HepG2 (cell line): ENCODE measurements around the gene SLTM. TPM values are rescaled to one million over a fixed set of nuclear protein-coding genes. Genes with fewer than 3 reads are reported as not detected.

ENCODE experiments used
- ARNT2 ChIP-seq: sonication (generic); formaldehyde crosslinking; IDR thresholded peaks from 2 replicates; pipeline ENCODE4 v1.8.0; 2022; ENCODE audit warnings: mild to moderate bottlenecking, low read depth, missing genetic modification reagents, moderate library complexity
- ATAD3A ChIP-seq: sonication (generic); formaldehyde crosslinking; IDR thresholded peaks from 2 replicates; pipeline ENCODE4 v1.4.0; 2020; ENCODE audit warnings: missing genetic modification reagents
- BRD4 ChIP-seq: sonication (generic); formaldehyde crosslinking; IDR thresholded peaks from 2 replicates; pipeline ENCODE4 v1.4.0; 2020; ENCODE audit warnings: missing genetic modification reagents
- FOXO1 ChIP-seq: sonication (generic); formaldehyde crosslinking; IDR thresholded peaks from 2 replicates; pipeline ENCODE4 v1.4.0; 2020; ENCODE audit warnings: missing genetic modification reagents
- HOXA9 ChIP-seq: sonication (generic); formaldehyde crosslinking; IDR thresholded peaks from 2 replicates; pipeline ENCODE4 v1.8.1; 2022; ENCODE audit warnings: missing genetic modification reagents, mild to moderate bottlenecking, moderate library complexity, borderline replicate concordance
- KAT8 ChIP-seq: IDR thresholded peaks from 2 replicates; pipeline ENCODE4 v1.6.1; 2016; ENCODE audit warnings: missing genetic modification reagents, missing compliant biosample characterization
- KLF6 ChIP-seq: IDR thresholded peaks from 2 replicates; pipeline ENCODE4 v1.8.0; 2016; ENCODE audit warnings: missing biosample characterization, missing genetic modification reagents
- MBD4 ChIP-seq: IDR thresholded peaks from 2 replicates; pipeline ENCODE4 v1.6.1; 2012; ENCODE audit warnings: low read length, inconsistent platforms, borderline replicate concordance
- PAX8 ChIP-seq: sonication (generic); formaldehyde crosslinking; IDR thresholded peaks from 2 replicates; pipeline ENCODE4 v1.8.0; 2022; ENCODE audit warnings: mild to moderate bottlenecking, missing genetic modification reagents, borderline replicate concordance
- PITX1 ChIP-seq: sonication (generic); formaldehyde crosslinking; IDR thresholded peaks from 2 replicates; pipeline ENCODE4 v1.5.1; 2020; ENCODE audit warnings: mild to moderate bottlenecking, missing genetic modification reagents
- SAP130 ChIP-seq: IDR thresholded peaks from 2 replicates; pipeline ENCODE4 v1.6.1; 2016; ENCODE audit warnings: low read depth
- XRCC5 ChIP-seq: fragments of 200-400 bp; formaldehyde crosslinking; optimal IDR thresholded peaks from 2 replicates; pipeline ENCODE3; 2017; ENCODE audit warnings: mild to moderate bottlenecking, low read length
- ZBTB8A ChIP-seq: sonication (generic); formaldehyde crosslinking; IDR thresholded peaks from 2 replicates; pipeline ENCODE4 v1.4.0; 2020; ENCODE audit warnings: mild to moderate bottlenecking, low read depth, missing genetic modification reagents, borderline replicate concordance
- ZNF17 ChIP-seq: sonication (generic); formaldehyde crosslinking; IDR thresholded peaks from 2 replicates; pipeline ENCODE4 v1.5.0; 2020; ENCODE audit warnings: mild to moderate bottlenecking, missing genetic modification reagents
- ZNF224 ChIP-seq: sonication (generic); formaldehyde crosslinking; IDR thresholded peaks from 2 replicates; pipeline ENCODE4 v1.5.0; 2020; ENCODE audit warnings: mild to moderate bottlenecking, missing genetic modification reagents
- ZNF234 ChIP-seq: sonication (generic); formaldehyde crosslinking; conservative IDR thresholded peaks from 2 replicates; pipeline ENCODE4 v1.5.1; 2020; ENCODE audit warnings: mild to moderate bottlenecking, missing genetic modification reagents
- ZNF333 ChIP-seq: sonication (generic); formaldehyde crosslinking; IDR thresholded peaks from 2 replicates; pipeline ENCODE4 v1.4.0; 2020; ENCODE audit warnings: mild to moderate bottlenecking, missing genetic modification reagents, borderline replicate concordance
- ZNF33B ChIP-seq: sonication (generic); formaldehyde crosslinking; IDR thresholded peaks from 2 replicates; pipeline ENCODE4 v1.5.1; 2020; ENCODE audit warnings: mild to moderate bottlenecking, missing genetic modification reagents
- ZNF432 ChIP-seq: sonication (generic); formaldehyde crosslinking; IDR thresholded peaks from 2 replicates; pipeline ENCODE4 v1.5.0; 2020; ENCODE audit warnings: missing genetic modification reagents, mild to moderate bottlenecking, borderline replicate concordance
- ZNF441 ChIP-seq: sonication (generic); formaldehyde crosslinking; IDR thresholded peaks from 2 replicates; pipeline ENCODE4 v1.7.0; 2021; ENCODE audit warnings: missing genetic modification reagents, borderline replicate concordance
- ZNF672 ChIP-seq: sonication (generic); formaldehyde crosslinking; IDR thresholded peaks from 2 replicates; pipeline ENCODE4 v1.8.1; 2022; ENCODE audit warnings: missing genetic modification reagents
- ZNF775 ChIP-seq: sonication (generic); formaldehyde crosslinking; IDR thresholded peaks from 2 replicates; pipeline ENCODE4 v1.4.0; 2020; ENCODE audit warnings: missing genetic modification reagents, mild to moderate bottlenecking, moderate library complexity, borderline replicate concordance
- polyA plus RNA-seq, 8 experiments: library from polyadenylated mRNA; depleted of rRNA in 3 of 8; stranded (reverse) in 7 of 8; unstranded in 1 of 8; fragments of >200 nt; fragmentation: Illumina TruSeq in 4 of 8; extraction: Trizol in 4 of 8; gene quantifications; 2 replicates each; pipeline versions ENCODE4 v1.2.1 to v1.2.3, GENCODE V29; 2011 to 2016; ENCODE audit warnings: low read depth in 4 of 8, missing spikeins in 1 of 8, mixed read lengths in 1 of 8; ENCODE audit not compliant: insufficient read depth in 1 of 8
- total RNA-seq, 5 experiments: library from RNA; depleted of rRNA; stranded (reverse); fragments of >200 nt; fragmentation: Illumina TruSeq; extraction: Trizol; gene quantifications; 2 replicates each; pipeline ENCODE4 v1.2.3, GENCODE V29; 2016; ENCODE audit warnings: low read depth in 1 of 5
- TF ChIP-seq, protein P1 (sequence below): sonication (generic); formaldehyde crosslinking; IDR thresholded peaks from 2 replicates; pipeline ENCODE4 v1.8.1; 2022; ENCODE audit warnings: mild to moderate bottlenecking, missing genetic modification reagents
- TF ChIP-seq, protein P2 (sequence below): IDR thresholded peaks from 2 replicates; pipeline ENCODE4 v1.6.1; 2018; ENCODE audit warnings: missing genetic modification reagents, mild to moderate bottlenecking, missing compliant biosample characterization
- TF ChIP-seq, protein P3 (sequence below): sonication (generic); formaldehyde crosslinking; IDR thresholded peaks from 2 replicates; pipeline ENCODE4 v1.4.0; 2020; ENCODE audit warnings: missing genetic modification reagents, borderline replicate concordance

The SLTM gene
- total and polyA plus RNA-seq, 2 of the 13 experiments (the other 11 are each of a cell fraction or from before 2014, with no cell fraction given), result 22.0 to 64.2 TPM

DNA sequence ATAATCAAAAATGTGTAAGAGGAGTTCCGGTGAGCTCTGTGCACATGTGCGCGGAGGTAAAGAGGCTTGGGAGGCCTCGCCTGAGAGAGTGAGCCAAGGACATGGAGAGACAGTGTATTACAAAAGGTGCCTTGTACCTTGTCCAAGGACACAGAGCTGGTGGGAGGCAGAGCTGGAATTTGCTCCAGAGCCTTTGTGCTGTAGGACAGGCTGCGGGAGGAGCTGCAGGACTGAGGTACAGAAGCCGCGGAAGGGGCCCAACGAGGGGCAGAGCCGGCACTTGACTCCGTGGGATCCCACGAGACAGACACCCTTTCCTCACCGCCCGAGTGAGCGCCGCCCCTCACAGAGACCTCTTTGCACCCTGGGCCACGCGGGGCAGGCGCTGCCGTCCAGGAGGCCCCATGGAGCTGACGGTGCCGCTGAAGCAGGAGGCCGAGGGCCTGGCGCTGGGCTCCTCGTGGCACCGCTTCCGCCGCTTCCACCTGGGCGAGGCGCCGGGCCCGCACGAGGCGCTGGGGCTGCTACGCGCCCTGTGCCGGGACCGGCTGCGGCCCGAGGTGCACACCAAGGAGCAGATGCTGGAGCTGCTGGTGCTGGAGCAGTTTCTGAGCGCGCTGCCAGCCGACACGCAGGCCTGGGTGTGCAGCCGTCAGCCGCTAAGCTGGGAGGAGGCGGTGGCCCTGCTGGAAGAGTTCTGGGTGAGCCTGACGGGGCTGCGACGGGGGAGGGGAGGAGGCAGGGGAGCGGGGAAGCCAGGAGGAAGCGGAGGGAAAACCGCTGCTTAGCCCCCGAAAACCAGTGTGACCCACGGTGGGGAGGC, 68.7 kb downstream of the SLTM start (continued):
- TF ChIP-seq ZNF234 (CRISPR knock-in tag), result 0 out of 2 replicates have a peak, but pooled peaks have one; percentile 83
- TF ChIP-seq KAT8 (CRISPR knock-in tag), result peak; percentile 75; the same call in 1 of the 2 replicates
- TF ChIP-seq ZNF432, result no peak
- no peak for TF ChIP-seq ATAD3A (CRISPR knock-in tag)
- TF ChIP-seq, protein P1, sequence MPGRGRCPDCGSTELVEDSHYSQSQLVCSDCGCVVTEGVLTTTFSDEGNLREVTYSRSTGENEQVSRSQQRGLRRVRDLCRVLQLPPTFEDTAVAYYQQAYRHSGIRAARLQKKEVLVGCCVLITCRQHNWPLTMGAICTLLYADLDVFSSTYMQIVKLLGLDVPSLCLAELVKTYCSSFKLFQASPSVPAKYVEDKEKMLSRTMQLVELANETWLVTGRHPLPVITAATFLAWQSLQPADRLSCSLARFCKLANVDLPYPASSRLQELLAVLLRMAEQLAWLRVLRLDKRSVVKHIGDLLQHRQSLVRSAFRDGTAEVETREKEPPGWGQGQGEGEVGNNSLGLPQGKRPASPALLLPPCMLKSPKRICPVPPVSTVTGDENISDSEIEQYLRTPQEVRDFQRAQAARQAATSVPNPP (CRISPR knock-in tag), result peak; percentile 78
- TF ChIP-seq ZNF441, result peak; percentile 15; the same call in 1 of the 2 replicates
- TF ChIP-seq ZNF775 (CRISPR knock-in tag), result no peak
- peak; percentile 81 for TF ChIP-seq SAP130 (CRISPR knock-in tag)
- peak; percentile 68; the same call in 1 of the 2 replicates for TF ChIP-seq PITX1 (CRISPR knock-in tag)
- TF ChIP-seq PAX8 (CRISPR knock-in tag), result no peak; the same call in 1 of the 2 replicates
- TF ChIP-seq XRCC5, result peak; percentile 84
- TF ChIP-seq, protein P2, sequence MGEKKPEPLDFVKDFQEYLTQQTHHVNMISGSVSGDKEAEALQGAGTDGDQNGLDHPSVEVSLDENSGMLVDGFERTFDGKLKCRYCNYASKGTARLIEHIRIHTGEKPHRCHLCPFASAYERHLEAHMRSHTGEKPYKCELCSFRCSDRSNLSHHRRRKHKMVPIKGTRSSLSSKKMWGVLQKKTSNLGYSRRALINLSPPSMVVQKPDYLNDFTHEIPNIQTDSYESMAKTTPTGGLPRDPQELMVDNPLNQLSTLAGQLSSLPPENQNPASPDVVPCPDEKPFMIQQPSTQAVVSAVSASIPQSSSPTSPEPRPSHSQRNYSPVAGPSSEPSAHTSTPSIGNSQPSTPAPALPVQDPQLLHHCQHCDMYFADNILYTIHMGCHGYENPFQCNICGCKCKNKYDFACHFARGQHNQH (CRISPR knock-in tag), result peak; percentile 65
- 0 out of 2 replicates have a peak, but pooled peaks have one; percentile 50 for TF ChIP-seq ZNF224
- TF ChIP-seq ZBTB8A (CRISPR knock-in tag), result no peak
- peak; percentile 36; the same call in 1 of the 2 replicates for TF ChIP-seq ARNT2
- TF ChIP-seq BRD4, result peak; percentile 78; the same call in 1 of the 2 replicates
- TF ChIP-seq FOXO1 (CRISPR knock-in tag), result no peak
- TF ChIP-seq, protein P3, sequence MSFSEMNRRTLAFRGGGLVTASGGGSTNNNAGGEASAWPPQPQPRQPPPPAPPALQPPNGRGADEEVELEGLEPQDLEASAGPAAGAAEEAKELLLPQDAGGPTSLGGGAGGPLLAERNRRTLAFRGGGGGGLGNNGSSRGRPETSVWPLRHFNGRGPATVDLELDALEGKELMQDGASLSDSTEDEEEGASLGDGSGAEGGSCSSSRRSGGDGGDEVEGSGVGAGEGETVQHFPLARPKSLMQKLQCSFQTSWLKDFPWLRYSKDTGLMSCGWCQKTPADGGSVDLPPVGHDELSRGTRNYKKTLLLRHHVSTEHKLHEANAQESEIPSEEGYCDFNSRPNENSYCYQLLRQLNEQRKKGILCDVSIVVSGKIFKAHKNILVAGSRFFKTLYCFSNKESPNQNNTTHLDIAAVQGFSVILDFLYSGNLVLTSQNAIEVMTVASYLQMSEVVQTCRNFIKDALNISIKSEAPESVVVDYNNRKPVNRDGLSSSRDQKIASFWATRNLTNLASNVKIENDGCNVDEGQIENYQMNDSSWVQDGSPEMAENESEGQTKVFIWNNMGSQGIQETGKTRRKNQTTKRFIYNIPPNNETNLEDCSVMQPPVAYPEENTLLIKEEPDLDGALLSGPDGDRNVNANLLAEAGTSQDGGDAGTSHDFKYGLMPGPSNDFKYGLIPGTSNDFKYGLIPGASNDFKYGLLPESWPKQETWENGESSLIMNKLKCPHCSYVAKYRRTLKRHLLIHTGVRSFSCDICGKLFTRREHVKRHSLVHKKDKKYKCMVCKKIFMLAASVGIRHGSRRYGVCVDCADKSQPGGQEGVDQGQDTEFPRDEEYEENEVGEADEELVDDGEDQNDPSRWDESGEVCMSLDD (CRISPR knock-in tag), result no peak
- TF ChIP-seq KLF6 (CRISPR knock-in tag), result peak; percentile 21; the same call in 1 of the 2 replicates
- no peak for TF ChIP-seq MBD4
- TF ChIP-seq ZNF672, result no peak
- TF ChIP-seq ZNF33B, result peak; percentile 73; the same call in 1 of the 2 replicates
- no peak; the same call in 1 of the 2 replicates for TF ChIP-seq ZNF333 (CRISPR knock-in tag)
- peak; percentile 90; the same call in 1 of the 2 replicates for TF ChIP-seq HOXA9
- peak; percentile 29; the same call in 1 of the 2 replicates for TF ChIP-seq ZNF17 (CRISPR knock-in tag)
